Activated B cell treated with CpG ODN at 0.5 μM for 24 hours (primary cell): Measurements from ENCODE around the gene MYO15A. TPM values are rescaled to one million over a fixed set of nuclear protein-coding genes. Genes with fewer than 3 reads are reported as not detected.

Source experiments
- ATAC-seq: fragments of 200-7000 bp; cut with Tn5 transposase; one replicate; pipeline ENCODE4 v1.10.0; 2021; ENCODE audit warnings: low read depth, mild to moderate bottlenecking, moderate library complexity
- CTCF ChIA-PET: fragments of 350-600 bp; sonication (Branson Sonifier 250); formaldehyde crosslinking; loops from one replicate; lab custom pipeline; 2021; ENCODE audit warnings: antibody characterized with exemption; lab: Charles Lee
- POLR2A ChIA-PET: fragments of 350-600 bp; sonication (Branson Sonifier 250); formaldehyde crosslinking; loops from one replicate; lab custom pipeline; 2021; ENCODE audit warnings: antibody characterized with exemption; lab: Charles Lee
- DNase-seq: peaks from one replicate; pipeline ENCODE4 v3.0.0; 2022
- H3K27ac Mint-ChIP-seq: one replicate; pipeline ENCODE4 v1.8.0; 2020; ENCODE audit warnings: mixed read lengths
- H3K27me3 Mint-ChIP-seq: one replicate; pipeline ENCODE4 v1.8.0; 2021; ENCODE audit warnings: mixed read lengths
- H3K36me3 Mint-ChIP-seq: one replicate; pipeline ENCODE4 v1.8.0; 2021; ENCODE audit warnings: low read depth, mixed read lengths
- H3K4me1 Mint-ChIP-seq: one replicate; pipeline ENCODE4 v1.8.0; 2021; ENCODE audit warnings: mixed read lengths
- H3K4me3 Mint-ChIP-seq: one replicate; pipeline ENCODE4 v1.8.0; 2020; ENCODE audit warnings: mild to moderate bottlenecking, mixed read lengths
- H3K9me3 Mint-ChIP-seq: one replicate; pipeline ENCODE4 v1.8.0; 2020; ENCODE audit warnings: mixed read lengths
- intact Hi-C: fragments of 100-400 bp; cut with micrococcal nuclease; formaldehyde crosslinking; loops from one replicate; pipeline ENCODE4 v1.15.1; 2024
- total RNA-seq: library from RNA; stranded (reverse); gene quantifications from 2 replicates; pipeline ENCODE4 v1.2.3, GENCODE V29; 2022
- TF ChIP-seq, protein P1 (sequence below): fragments of 200-600 bp; IDR thresholded peaks from one replicate; pipeline ENCODE4 v1.8.0; 2022; ENCODE audit warnings: antibody characterized with exemption, mild to moderate bottlenecking

The MYO15A gene
- total RNA-seq, 1 donor from 2014 or later, result 1.3 TPM

DNA sequence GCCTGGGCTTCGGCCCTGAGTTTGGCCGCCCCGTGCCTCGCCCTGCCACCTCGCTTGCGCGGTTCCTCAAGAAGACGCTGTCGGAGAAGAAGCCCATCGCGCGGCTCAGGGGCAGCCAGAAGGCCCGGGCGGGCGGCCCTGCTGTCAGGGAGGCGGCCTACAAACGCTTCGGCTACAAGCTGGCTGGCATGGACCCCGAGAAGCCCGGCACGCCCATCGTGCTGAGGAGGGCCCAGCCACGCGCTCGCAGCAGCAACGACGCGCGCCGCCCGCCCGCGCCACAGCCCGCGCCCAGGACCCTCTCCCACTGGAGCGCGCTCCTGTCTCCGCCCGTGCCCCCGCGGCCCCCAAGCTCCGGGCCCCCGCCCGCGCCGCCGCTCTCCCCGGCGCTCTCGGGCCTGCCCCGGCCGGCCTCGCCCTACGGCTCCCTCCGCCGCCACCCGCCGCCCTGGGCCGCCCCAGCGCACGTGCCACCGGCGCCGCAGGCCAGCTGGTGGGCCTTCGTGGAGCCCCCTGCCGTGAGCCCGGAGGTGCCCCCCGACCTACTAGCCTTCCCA is 12.0 kb downstream of the MYO15A start:
- ChIA-PET CTCF (no interaction called here), POLR2A (no interaction called here)
- H3K9me3 Mint-ChIP-seq, result peaks cover 3% of the 10 kb centered on the region
- DNase-seq (no peak), ATAC-seq (no peak)
- H3K4me3 Mint-ChIP-seq, result no peak overlapping the region
- H3K36me3 Mint-ChIP-seq, result no peaks in the 10 kb centered on the region
- TF ChIP-seq, protein P1, sequence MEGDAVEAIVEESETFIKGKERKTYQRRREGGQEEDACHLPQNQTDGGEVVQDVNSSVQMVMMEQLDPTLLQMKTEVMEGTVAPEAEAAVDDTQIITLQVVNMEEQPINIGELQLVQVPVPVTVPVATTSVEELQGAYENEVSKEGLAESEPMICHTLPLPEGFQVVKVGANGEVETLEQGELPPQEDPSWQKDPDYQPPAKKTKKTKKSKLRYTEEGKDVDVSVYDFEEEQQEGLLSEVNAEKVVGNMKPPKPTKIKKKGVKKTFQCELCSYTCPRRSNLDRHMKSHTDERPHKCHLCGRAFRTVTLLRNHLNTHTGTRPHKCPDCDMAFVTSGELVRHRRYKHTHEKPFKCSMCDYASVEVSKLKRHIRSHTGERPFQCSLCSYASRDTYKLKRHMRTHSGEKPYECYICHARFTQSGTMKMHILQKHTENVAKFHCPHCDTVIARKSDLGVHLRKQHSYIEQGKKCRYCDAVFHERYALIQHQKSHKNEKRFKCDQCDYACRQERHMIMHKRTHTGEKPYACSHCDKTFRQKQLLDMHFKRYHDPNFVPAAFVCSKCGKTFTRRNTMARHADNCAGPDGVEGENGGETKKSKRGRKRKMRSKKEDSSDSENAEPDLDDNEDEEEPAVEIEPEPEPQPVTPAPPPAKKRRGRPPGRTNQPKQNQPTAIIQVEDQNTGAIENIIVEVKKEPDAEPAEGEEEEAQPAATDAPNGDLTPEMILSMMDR, result no peak
- no peaks in the 10 kb centered on the region for H3K4me1 Mint-ChIP-seq
- H3K27ac Mint-ChIP-seq, result no peak overlapping the region
- intact Hi-C loops, result no loop called here
- H3K27me3 Mint-ChIP-seq, result no peaks in the 10 kb centered on the region

DNA sequence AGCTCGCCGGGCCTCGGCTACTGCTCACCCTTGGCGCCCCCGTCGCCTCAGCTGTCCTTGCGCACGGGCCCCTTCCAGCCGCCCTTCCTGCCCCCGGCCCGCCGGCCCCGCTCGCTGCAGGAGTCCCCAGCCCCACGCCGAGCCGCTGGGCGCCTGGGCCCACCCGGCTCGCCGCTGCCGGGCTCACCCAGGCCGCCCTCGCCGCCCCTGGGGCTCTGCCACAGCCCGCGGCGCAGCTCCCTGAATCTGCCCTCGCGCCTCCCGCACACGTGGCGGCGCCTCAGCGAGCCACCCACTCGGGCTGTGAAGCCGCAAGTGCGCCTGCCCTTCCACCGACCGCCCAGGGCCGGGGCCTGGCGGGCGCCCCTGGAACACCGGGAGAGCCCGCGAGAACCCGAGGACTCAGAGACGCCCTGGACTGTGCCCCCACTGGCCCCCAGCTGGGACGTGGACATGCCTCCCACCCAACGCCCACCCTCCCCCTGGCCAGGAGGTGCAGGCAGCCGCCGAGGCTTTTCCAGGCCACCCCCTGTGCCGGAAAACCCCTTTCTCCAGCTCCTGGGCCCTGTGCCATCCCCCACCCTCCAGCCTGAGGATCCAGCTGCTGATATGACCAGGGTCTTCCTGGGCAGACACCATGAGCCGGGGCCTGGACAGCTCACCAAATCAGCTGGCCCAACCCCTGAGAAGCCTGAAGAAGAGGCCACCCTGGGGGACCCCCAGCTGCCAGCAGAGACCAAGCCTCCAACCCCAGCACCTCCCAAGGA is 12.8 kb downstream of the MYO15A start:
- CTCF ChIA-PET, result no interaction called here
- H3K27me3 Mint-ChIP-seq, result no peaks in the 10 kb centered on the region
- intact Hi-C loops, result no loop called here
- POLR2A ChIA-PET, result no interaction called here
- ATAC-seq (no peak), DNase-seq (no peak)
- H3K27ac Mint-ChIP-seq, result no peak overlapping the region
- no peaks in the 10 kb centered on the region for H3K4me1 Mint-ChIP-seq
- peaks cover 3% of the 10 kb centered on the region for H3K9me3 Mint-ChIP-seq
- TF ChIP-seq, protein P1, result no peak
- H3K4me3 Mint-ChIP-seq, result no peak overlapping the region
- no peaks in the 10 kb centered on the region for H3K36me3 Mint-ChIP-seq

DNA sequence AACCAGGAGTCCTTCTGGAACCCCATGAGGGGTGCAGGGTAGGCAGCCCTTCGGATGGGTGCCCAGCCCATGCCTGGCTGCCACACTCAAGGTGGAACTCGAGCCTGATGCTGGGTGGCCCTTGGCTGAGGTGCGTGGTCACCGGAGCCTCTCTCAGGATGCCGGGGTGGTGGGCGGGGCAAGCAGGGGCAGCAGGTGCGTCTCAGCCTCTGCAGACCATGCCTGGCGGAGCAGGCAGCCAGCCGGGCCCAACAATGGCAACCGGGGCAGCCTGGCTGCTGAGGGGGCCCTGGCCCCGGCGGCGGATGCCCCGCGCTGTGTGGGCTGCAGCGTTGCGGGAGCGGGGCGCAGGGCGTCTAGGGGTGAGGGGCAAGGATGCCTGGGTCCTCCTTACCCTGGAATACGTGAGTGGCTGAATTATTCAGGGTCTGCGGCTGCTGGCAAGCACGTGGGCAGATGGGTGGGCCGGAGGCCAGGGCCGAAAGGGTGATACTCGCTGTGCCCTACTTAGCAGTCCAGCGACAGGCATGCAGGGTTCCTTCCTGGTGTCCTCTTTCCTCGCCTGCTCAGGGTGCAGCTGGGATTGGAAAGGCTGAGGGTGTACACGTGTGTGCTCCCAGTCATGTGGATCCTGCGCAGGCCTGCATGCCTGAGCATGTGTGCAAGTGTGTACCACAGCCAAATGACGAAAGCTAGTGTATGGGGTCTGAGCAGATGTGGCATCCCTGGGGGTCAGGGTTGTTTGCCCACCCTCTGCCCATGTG is 14.6 kb downstream of the MYO15A start:
- ChIA-PET CTCF (interaction anchor here (0.6 kb wide), 1 partner anchor 502 kb away, joined by 3 read pairs; no protein-coding TSS in a partner anchor), POLR2A (no interaction called here)
- no peak for ATAC-seq
- peaks cover 3% of the 10 kb centered on the region for H3K9me3 Mint-ChIP-seq
- H3K27ac Mint-ChIP-seq, result no peak overlapping the region
- no peak overlapping the region for H3K4me3 Mint-ChIP-seq
- H3K4me1 Mint-ChIP-seq, result no peaks in the 10 kb centered on the region
- H3K36me3 Mint-ChIP-seq, result no peaks in the 10 kb centered on the region
- DNase-seq, result no peak
- intact Hi-C loops, result no loop called here
- H3K27me3 Mint-ChIP-seq, result no peaks in the 10 kb centered on the region
- TF ChIP-seq, protein P1, result no peak

DNA sequence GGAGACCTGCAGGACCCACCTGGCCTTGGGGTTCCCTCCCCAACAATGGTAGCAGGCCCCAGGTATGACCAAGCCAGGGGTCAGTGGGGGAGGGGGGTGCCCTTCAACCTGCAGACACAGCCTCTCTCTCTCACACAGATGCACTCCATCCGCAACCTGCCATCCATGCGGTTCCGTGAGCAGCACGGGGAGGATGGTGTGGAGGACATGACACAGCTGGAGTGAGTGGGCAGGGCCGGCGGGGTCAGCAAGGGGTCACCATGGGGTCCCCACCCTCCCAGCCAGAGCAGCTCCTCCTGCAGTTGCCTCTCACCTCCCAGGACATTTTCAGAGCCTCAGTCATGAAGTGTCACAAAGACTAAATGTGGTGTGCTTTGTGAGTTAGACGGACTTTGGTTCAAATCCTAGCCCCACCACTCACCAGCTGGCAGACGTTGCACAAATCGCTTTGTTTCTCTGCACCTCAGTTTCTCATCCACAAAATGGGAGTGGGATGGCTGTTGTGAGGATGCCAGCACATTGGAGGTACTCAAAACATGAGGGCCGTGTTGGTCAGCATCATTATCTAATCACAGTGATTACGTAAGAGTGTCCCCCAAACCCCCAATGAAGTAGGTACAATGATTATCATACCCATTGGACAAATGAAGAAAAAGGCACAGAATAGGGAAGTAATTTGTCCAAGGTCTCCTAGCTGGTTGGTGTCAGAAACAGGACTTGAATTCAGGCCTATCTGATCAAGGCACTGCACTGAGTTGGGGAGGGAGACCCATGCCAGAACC is 16.0 kb downstream of the MYO15A start:
- no peak for ATAC-seq
- CTCF ChIA-PET, result no interaction called here
- Mint-ChIP-seq H3K9me3 (peaks cover 3% of the 10 kb centered on the region), H3K27ac (no peak overlapping the region), H3K36me3 (no peaks in the 10 kb centered on the region), H3K4me3 (no peak overlapping the region), H3K27me3 (no peaks in the 10 kb centered on the region), H3K4me1 (no peaks in the 10 kb centered on the region)
- TF ChIP-seq, protein P1, result no peak
- POLR2A ChIA-PET, result no interaction called here
- intact Hi-C loops, result no loop called here
- no peak for DNase-seq
